Measurements from ENCODE around the gene LRBA. TPM values are rescaled to one million over a fixed set of nuclear protein-coding genes. Genes with fewer than 3 reads are reported as not detected.
"Not testable (repeated sequence)": the region's sequence is repeated elsewhere in the genome, so short reads cannot be mapped to it uniquely, and the experiment has no call there.

The LRBA gene
- total RNA-seq, 1 experiment from 2014 or later = 11.2 TPM

GRCh38 chr4:150974252-150974640 is 40.8 kb downstream of the LRBA start:
- DNase-seq (ENCODE audit: low read depth) = no peak

DNA sequence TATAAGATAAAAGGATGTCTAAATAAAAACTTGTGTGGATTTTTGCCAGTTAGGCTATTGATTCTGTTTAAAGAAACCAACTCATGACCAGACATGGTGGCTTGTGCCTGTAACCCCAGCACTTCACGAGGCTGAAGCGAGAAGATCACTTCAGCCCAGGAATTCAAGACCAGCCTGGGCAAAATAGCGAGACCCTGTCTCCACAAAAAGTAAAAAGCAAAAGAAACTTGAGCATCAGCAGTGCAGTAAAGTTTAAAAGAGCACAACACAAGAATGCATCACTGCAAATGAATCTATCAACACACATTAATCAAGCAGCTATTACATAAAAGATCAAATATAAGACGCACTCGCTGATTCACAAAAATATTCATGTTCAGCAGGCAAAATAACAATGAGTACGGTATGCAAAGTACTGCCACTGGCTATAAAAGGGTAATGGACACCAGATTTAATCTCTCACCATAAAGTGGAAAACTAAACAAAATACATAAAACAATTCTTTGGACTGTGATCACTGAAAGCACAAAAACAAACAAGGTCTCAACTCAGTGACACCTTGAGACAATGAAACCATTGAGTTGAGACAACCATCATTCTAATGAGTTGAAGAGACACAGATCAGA is 41.3 kb downstream of the LRBA start:
- DNase-seq (ENCODE audit: low read depth) = no peak

- no peak for DNase-seq (ENCODE audit: low read depth)
These were observed 42.5 kb downstream of the LRBA start for GRCh38 chr4:150972592-150972991.

DNA sequence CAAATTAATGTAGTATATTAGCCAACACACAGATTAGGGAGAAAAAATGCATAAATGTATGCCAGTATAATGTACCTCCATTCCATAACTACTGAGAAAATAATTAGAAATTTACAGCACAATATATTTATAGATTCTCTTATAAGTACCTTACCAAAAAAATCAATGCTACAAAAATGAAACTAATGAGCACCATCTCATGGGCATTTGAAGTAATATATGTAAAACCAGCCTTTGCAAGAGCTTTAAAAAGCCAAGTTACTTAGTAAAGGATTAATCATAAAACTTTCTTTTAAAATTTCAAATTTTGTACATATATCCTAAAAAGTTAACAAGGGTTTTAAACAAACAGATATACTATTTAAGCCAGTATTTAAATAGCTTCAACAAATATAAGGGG is 43.2 kb downstream of the LRBA start:
- no peak for DNase-seq (ENCODE audit: low read depth)

- DNase-seq (ENCODE audit: low read depth) = no peak
These were observed 44.4 kb downstream of the LRBA start for GRCh38 chr4:150970685-150971151.

DNA sequence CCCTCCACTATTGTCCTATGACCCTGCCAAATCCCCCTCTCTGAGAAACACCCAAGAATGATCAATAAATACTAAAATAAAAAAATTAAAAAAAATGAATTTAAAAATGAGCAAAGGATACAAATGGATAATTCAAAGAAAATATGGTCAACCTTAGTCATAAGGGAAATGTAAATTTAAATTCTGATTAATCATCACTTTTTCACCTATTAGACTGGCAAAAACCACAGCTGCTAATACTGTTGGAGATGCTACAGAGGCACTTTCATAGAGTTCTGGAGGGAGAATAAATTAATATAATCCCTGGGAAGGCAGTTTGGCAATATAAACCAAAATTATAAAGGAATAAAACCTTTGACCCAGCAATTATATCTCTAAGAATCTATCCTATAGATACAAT is 50.3 kb downstream of the LRBA start:
- DNase-seq (ENCODE audit: low read depth) = no peak

- DNase-seq (ENCODE audit: low read depth) = not testable (repeated sequence)
These were observed 51.3 kb downstream of the LRBA start for GRCh38 chr4:150963602-150964345.

- DNase-seq (ENCODE audit: low read depth) = no peak
These were observed 52.8 kb downstream of the LRBA start for GRCh38 chr4:150962245-150962644.

DNA sequence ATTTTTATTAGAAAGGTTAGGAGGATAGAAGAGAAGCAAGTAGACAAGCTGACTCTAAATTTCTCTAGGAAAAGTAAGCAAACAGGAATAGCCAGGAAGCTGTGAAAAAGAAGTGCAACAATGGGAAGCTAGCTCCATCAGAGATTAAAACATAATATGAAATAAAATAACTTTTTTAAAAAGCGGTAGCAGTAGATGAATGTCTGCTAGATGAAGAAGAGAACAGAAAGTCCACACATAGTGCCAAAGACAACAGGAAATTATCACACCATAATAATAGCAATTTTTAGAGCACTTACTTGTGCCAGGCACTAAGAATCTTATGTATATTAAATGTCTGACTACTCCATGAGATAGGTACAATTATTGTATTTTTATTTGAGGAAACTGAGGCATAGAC is 53.5 kb downstream of the LRBA start:
- DNase-seq (ENCODE audit: low read depth) = no peak

- DNase-seq (ENCODE audit: low read depth) = peak; percentile 13
These were observed 54.3 kb downstream of the LRBA start for GRCh38 chr4:150960818-150961217.

- peak; percentile 7 for DNase-seq (ENCODE audit: low read depth)
These were observed 55.0 kb downstream of the LRBA start for GRCh38 chr4:150960079-150960478.

DNA sequence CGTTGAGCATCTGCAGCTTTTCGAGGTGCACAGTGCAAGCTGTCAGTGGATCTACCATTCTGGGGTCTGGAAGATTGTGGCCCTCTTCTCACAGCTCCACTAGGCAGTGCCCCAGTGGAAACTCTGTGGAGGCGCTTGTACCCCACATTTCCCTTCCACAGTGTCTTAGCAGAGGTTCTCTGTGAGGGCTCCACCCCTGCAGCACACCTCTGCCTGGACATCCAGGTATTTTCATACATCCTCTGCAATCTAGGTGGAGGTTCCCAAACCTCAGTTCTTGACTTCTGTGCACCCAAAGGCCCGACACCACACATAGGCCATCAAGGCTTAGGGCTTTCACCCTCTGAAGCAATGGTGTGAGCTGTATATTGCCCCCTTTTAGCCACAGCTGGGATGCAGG is 57.1 kb downstream of the LRBA start:
- not testable (repeated sequence) for DNase-seq (ENCODE audit: low read depth)

GRCh38 chr4:150957095-150957494 is 58.0 kb downstream of the LRBA start:
- not testable (repeated sequence) for DNase-seq (ENCODE audit: low read depth)

DNA sequence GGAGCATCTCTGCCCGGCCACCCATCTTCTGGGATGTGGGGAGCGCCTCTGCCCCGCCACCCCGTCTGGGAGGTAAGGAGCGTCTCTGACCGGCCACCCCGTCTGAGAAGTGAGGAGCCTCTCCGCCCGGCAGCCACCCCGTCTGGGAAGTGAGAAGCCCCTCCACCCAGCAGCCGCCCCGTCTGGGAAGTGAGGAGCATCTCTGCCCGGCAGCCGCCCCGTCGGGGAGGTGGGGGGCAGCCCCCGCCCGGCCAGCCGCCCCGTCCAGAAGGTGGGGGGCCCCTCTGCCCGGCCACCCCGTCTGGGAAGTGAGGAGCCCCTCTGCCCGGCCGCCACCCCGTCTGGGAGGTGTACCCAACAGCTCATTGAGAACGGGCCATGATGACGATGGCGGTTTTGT is 61.2 kb downstream of the LRBA start:
- DNase-seq (ENCODE audit: low read depth) = not testable (repeated sequence)

GRCh38 chr4:150952167-150952845 is 62.8 kb downstream of the LRBA start:
- DNase-seq (ENCODE audit: low read depth) = no peak

DNA sequence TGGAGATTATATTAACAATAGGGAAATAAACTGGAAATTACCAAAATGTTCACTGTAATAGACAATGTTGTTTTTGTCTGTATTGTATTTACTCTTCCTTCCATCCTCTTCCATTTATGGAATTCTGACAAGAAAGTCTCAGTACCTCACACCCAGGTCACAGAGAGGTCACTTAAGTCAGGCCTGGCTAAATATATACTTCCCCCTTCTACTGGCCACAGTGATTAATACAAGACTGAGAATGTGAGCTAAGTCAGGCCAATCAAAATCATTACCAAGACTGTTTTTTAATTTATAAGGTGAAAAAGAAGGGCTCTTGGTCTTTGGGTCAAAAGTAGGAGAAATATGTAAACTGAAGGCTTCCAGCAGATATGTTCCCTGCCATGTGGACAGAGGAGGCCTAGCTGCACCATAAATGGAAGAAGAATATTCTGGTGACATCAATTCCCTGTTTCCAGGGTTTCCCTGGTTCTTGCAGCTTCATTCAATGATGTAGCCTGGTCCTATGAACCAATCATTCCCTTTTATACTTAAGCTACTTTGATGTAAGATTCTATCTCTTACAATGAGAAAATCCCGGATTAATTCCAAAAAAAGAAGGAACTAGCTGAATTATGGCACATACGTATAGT is 64.3 kb downstream of the LRBA start:
- no peak for DNase-seq (ENCODE audit: low read depth)

DNA sequence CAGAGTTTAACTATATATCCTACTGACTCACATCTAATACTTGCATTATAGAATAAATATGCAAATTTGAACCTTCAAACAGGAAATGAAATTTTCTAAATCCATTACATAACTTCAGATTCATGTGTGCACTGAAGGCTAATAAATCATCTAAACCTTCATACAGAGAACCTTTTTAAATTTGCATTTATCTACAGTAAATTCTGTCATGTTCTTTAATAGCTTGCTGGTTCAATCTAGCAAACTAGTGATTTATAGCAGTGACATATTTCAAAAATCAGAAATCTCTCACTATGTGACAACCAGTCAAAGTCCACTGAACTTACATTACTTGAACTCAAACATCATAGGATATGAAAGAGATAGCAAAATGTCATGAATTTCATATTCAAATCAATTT is 65.1 kb downstream of the LRBA start:
- no peak for DNase-seq (ENCODE audit: low read depth)

DNA sequence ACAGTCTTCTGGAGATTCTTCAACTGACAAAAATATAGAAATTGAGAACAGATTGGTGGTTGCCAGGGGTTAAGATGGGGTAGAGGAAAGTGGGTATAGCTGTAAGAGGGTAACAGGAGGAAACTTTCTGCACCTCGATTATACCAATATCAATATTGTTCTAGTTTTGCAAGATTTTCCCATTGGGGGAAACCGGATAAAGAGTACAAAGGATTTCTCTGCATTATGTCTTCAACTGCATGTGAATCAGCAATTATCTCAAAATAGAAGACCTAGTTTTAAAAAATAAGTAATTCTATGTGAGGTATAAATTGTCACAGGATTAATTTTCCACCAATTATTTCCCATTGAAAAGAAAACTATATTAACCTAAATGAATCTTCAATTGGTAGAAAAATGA is 65.7 kb downstream of the LRBA start:
- no peak for DNase-seq (ENCODE audit: low read depth)

GRCh38 chr4:150948710-150949109 is 66.4 kb downstream of the LRBA start:
- DNase-seq (ENCODE audit: low read depth) = no peak

GRCh38 chr4:150948074-150948473 is 67.0 kb downstream of the LRBA start:
- no peak for DNase-seq (ENCODE audit: low read depth)

GRCh38 chr4:150944660-150945059 is 70.4 kb downstream of the LRBA start:
- no peak for DNase-seq (ENCODE audit: low read depth)

- DNase-seq (ENCODE audit: low read depth) = no peak
These were observed 71.3 kb downstream of the LRBA start for GRCh38 chr4:150943818-150944217.

All from Daoy (cell line).